ENCODE results near the gene LPP. TPM values are rescaled to one million over a fixed set of nuclear protein-coding genes. Genes with fewer than 3 reads are reported as not detected.

LPP gene
- total and polyA plus RNA-seq, 8 donors, result 4.9 to 84.4 (median 45.9) TPM

GRCh38 chr3:188176884-188177283 lies 22.9 kb downstream of the LPP start:
- intact Hi-C loops (cut with DNase I), result no loop called here
- Histone ChIP-seq H3K9me3 (no peaks in the 10 kb centered on the region), H3K27ac (no peak overlapping the region), H3K4me3 (no peak overlapping the region), H3K27me3 (no peaks in the 10 kb centered on the region), H3K4me1 (peaks cover 0 to 5% (median 3%) of the 10 kb centered on the region in 3 donors), H3K36me3 (no peaks in the 10 kb centered on the region)
- no peak for TF ChIP-seq CTCF (IDR thresholded peaks at IDR 0.05)
- no peak for FAIRE-seq
- WGBS, 2 donors, result 96 to 100% methylated on average over 2 of the region's 2 CpGs
- ATAC-seq, result no peak
- DNase-seq, result no peak

- FAIRE-seq (no peak), DNase-seq (no peak), ATAC-seq (no peak)
- Histone ChIP-seq H3K9me3 (no peaks in the 10 kb centered on the region), H3K4me3 (no peak overlapping the region), H3K36me3 (no peaks in the 10 kb centered on the region), H3K27me3 (no peaks in the 10 kb centered on the region), H3K27ac (no peak overlapping the region), H3K4me1 (no peaks in the 10 kb centered on the region)
- TF ChIP-seq CTCF (IDR thresholded peaks at IDR 0.05), result no peak
- intact Hi-C loops (cut with DNase I), result no loop called here
- WGBS, 2 donors, result 90 to 95% methylated on average over 2 of the region's 2 CpGs
Measured at GRCh38 chr3:188177721-188178120, 23.8 kb downstream of the LPP start.

- H3K27ac ChIP-seq, result no peak overlapping the region
- no peak for TF ChIP-seq CTCF (IDR thresholded peaks at IDR 0.05)
- no peaks in the 10 kb centered on the region for H3K27me3 ChIP-seq
- ATAC-seq (peak in 3 of 4 donors; percentile 21 to 37 (median 32)), FAIRE-seq (no peak), DNase-seq (no peak)
- H3K4me3 ChIP-seq, result no peak overlapping the region
- H3K36me3 ChIP-seq, result no peaks in the 10 kb centered on the region
- H3K4me1 ChIP-seq, result no peaks in the 10 kb centered on the region
- H3K9me3 ChIP-seq, result no peaks in the 10 kb centered on the region
- intact Hi-C loops (cut with DNase I), result no loop called here
- 66% methylated on average over 7 of the region's 7 CpGs for WGBS, 2 donors
Measured at GRCh38 chr3:188178293-188178936, 24.5 kb downstream of the LPP start.

- peak overlapping the region in 1 of 4 donors; percentile 22 for H3K27ac ChIP-seq
- no peaks in the 10 kb centered on the region for H3K36me3 ChIP-seq
- peak in 2 of 4 donors; percentile 14 to 36 for ATAC-seq
- peaks cover 0 to 2% (median 0%) of the 10 kb centered on the region in 3 donors for H3K4me1 ChIP-seq
- no peak for DNase-seq
- no peaks in the 10 kb centered on the region for H3K27me3 ChIP-seq
- 75 to 83% methylated on average over 16 of the region's 16 CpGs for WGBS, 2 donors
- H3K9me3 ChIP-seq, result no peaks in the 10 kb centered on the region
- no peak for FAIRE-seq
- intact Hi-C loops (cut with DNase I), result no loop called here
- no peak overlapping the region for H3K4me3 ChIP-seq
- TF ChIP-seq CTCF (IDR thresholded peaks at IDR 0.05), result no peak
Measured at GRCh38 chr3:188179006-188179966, 25.3 kb downstream of the LPP start.
